GM18870 (cell line): ENCODE results near the gene SIDT1.

ENCODE experiments used
- ATAC-seq: cut with Tn5 transposase; IDR thresholded peaks from one replicate; pipeline ENCODE4 v1.9.1; 2021; ENCODE audit warnings: moderate library complexity; ENCODE audit not compliant: unreplicated experiment

The SIDT1 gene

DNA sequence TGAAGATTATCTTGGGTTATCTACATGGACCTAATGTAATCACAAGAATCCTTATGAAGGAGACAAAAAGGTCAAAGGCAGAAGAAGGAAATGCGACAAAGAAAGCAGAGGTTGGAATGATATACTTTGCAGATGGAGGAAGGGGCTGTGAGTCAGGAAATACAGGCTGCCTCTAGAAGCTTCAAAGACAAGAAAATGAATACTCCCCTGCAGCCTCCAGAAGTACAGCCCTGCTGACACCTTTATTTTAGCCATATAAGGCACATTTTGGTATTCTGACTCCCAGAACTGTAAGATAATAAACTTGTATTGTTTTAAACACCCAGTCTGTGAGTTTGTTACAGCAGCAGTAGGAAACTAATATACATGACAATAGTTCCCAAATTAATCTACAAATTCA lies 58.6 kb downstream of the SIDT1 start:
- ATAC-seq, result no peak

DNA sequence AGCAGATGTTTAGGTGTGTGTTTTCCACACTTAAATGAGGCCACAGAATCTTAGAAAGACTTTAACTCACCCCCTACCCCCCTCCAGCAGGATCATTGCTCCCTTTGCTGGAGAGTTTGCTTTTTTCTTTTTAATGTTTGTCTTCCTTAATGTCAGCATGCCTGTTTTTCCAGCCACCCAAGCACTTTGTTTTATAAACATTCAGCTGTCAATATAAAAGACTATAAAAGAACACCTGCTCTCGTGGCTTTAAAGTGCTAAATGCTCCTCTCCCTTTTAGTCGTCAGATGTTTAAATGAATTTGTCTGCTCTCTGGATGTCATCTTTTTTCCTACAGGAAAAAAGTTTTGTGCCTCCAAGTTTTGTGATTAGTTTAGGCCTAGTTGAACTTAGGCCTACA lies 61.7 kb downstream of the SIDT1 start:
- no peak for ATAC-seq

GRCh38 chr3:113597596-113598354 lies 65.4 kb downstream of the SIDT1 start:
- ATAC-seq, result no peak

GRCh38 chr3:113600418-113601182 lies 68.2 kb downstream of the SIDT1 start:
- no peak for ATAC-seq

- ATAC-seq, result no peak
These were observed 68.9 kb downstream of the SIDT1 start for GRCh38 chr3:113601240-113601639.

- ATAC-seq, result no peak
These were observed 69.9 kb downstream of the SIDT1 start for GRCh38 chr3:113602256-113602655.

DNA sequence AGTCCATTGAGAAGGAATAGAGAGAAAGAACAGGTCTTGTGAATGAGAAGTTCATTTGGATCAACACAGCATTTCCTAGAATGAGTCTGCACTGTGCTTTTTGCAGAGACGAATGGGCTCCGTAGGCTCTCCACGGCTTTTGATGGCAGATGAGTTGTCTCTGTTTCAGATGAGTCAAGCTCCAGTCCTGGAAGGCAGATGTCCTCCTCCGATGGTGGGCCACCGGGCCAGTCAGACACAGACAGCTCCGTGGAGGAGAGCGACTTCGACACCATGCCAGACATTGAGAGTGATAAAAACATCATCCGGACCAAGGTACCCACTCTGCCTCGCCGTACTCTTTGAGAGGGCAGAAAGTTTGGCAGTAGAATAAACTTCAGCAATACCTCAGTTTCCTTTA lies 70.5 kb downstream of the SIDT1 start:
- no peak for ATAC-seq

- ATAC-seq, result peak; percentile 100
These were observed 74.3 kb downstream of the SIDT1 start for GRCh38 chr3:113606539-113607218.

DNA sequence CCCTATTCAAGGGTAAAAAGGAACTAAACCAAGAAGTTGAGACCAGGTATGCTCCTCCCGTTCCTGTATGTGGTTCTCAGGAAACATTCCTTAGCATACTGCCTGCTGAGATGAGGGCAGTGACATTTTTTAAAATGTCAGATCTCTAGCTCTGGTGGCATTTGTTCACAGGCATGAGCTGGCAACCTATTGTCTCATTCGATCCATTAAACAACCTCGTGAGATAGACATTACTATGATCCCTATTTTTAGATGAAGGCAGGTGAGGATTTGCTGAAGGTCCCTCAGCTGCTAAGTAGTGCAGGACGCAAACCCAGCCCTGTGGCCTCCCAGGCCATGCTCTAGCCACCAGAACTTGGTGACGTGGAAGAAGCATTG lies 74.9 kb downstream of the SIDT1 start:
- ATAC-seq, result no peak

DNA sequence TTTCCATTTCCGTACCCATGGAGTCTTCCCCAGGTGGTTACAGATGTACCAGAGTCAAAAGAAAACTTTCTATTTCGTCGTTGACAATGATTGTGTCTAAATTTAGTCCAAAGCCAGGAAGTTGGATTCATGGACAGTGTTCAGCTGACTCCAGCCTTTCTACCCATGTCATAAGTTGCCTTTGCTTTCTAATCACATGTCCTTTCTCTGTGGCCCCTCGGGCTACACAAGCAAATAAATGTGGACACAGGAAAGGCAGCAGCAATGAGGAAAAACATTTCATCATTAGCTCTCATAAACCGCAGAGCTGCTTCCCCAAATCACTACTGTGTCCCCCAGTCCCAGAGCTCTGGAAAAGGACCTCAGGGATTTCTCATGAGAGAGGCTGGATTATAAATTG lies 82.0 kb downstream of the SIDT1 start:
- no peak for ATAC-seq

DNA sequence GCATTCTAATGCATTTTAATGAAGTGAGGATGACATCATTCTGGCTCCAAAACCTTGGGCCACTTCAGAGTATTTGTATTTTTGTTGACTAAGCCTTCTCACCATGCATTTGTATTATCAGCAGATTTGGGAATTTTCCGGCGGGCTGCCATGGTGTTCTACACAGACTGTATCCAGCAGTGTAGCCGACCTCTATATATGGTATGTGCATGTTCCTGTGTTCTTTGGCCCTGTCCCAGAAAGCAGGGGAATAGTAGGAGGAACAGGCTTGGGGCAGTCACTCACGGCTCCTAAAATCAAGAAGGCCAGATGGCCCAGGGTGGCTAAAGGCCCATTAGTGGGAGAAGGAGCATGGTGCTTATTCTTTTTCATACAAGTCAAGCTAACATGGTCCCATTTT lies 83.6 kb downstream of the SIDT1 start:
- ATAC-seq, result no peak

GRCh38 chr3:113617726-113618125 lies 85.4 kb downstream of the SIDT1 start:
- no peak for ATAC-seq

GRCh38 chr3:113620091-113620490 lies 87.7 kb downstream of the SIDT1 start:
- no peak for ATAC-seq

GRCh38 chr3:113623324-113623723 lies 91.0 kb downstream of the SIDT1 start:
- no peak for ATAC-seq

DNA sequence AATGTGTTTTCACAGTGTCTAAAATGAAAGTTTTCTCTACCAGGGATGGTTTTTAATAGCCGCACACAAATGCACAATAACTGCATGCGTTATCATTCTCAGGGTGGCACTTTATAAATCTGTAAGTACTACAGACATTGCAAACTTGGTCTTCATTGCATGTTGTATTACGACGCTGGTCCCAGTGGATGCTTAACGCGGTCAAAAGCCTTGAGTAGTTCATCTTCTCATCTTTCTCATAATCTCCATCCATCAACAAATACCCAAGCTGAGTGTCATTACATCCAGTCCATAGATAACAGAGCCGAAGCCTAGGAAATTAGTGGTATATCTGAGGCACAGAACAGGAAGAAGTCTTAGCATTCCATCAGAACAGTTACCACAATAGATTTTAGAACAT lies 91.5 kb downstream of the SIDT1 start:
- ATAC-seq, result no peak

DNA sequence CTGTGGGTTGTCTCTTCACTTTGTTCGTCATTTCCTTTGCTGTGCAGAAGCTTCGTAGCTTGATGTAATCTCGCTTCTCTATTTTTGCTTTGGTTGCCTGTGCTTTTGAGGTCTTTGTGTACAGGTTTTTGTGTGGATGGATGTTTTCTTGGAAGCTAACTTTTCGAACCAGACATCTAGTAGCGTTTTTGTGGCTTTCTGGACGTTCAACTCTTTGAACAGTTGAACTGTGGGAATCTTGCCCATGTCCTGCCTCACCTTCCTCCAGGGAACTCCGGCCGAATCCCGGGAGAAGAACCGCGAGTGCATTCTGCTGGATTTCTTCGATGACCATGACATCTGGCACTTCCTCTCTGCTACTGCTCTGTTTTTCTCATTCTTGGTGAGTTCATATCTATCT lies 93.5 kb downstream of the SIDT1 start:
- no peak for ATAC-seq

DNA sequence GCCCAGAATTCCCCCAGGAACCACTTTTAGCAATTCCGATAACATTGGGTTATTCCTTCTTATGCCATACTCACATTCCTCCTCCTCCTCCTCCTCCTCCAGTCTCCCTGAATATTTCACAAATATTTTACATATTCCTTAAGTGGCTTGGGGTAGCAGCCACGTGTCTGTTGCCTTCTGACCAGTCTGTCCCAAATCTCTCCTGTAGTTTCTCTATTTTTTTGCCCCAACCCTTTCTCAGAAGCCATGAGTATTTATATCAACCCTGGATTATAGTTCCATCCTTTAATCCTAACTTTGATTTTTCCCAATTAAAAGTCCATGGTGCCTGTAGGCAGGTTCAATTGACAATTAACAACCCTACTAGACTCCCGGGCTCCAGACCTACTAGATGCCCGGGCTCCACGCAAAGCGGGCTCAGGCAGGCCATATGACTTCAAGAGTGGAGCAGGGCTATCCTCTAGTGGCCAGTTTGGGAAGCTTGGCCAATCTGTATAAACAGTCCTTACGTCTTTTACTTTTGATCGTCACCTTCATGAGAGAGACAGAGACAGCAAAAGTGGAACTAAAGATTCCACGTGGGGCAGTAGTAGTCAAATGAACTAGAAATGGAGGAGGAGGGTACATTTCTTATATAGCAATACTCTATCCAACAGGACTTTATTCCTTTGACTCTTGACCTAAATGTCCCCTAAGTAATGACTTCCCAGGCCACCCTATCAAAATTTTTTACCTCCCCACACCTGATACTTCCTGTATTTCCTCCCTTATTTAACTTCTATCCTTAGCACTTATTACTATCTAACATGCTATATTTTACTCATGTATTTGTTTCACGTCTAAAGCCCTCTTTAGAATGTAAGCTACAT lies 94.4 kb downstream of the SIDT1 start:
- no peak for ATAC-seq

- no peak for ATAC-seq
These were observed 96.0 kb downstream of the SIDT1 start for GRCh38 chr3:113628316-113628715.

GRCh38 chr3:113628788-113629187 lies 96.4 kb downstream of the SIDT1 start:
- ATAC-seq, result no peak

GRCh38 chr3:113629584-113630421 lies 97.4 kb downstream of the SIDT1 start:
- no peak for ATAC-seq
